Measurements from ENCODE around the gene AKR7A3. TPM values are rescaled to one million over a fixed set of nuclear protein-coding genes. Genes with fewer than 3 reads are reported as not detected.

The AKR7A3 gene
- total and polyA plus RNA-seq, 2 of the 4 experiments (the other 2 are of a cell fraction): 0.18 to 0.62 TPM

- H4K5ac ChIP-seq (ENCODE audit: low read depth, low read length): no peak overlapping the region
- H4K91ac ChIP-seq (ENCODE audit: insufficient read depth, low read depth, low read length): no peak overlapping the region
- H2BK20ac ChIP-seq (ENCODE audit: low read depth, low read length): no peak overlapping the region
- H3K4ac ChIP-seq (ENCODE audit: low read depth, low read length): no peak overlapping the region
- H2BK15ac ChIP-seq (ENCODE audit: low read depth, low read length): no peak overlapping the region
- dilution Hi-C loops (cut with HindIII; ENCODE audit: low sequenced_read_pairs, unreplicated experiment) (no loop called here), intact Hi-C loops (cut with micrococcal nuclease) (no loop called here), in situ Hi-C loops (cut with MboI; ENCODE audit: low sequenced_read_pairs) (no loop called here)
- no peak overlapping the region for H3K4me2 ChIP-seq (ENCODE audit: low read depth, low read length)
- H2AFZ ChIP-seq (replicated peaks; ENCODE audit: low read length, poor library complexity): no peak overlapping the region
- DNase-seq (no peak), ATAC-seq (ENCODE audit: low read depth) (no peak)
- no peak overlapping the region for H2BK5ac ChIP-seq (ENCODE audit: low read depth, low read length, poor library complexity, severe bottlenecking)
- POLR2A ChIA-PET (ENCODE audit: unreplicated experiment): no interaction called here
- H3K9me1 ChIP-seq (ENCODE audit: insufficient read depth, low read length): peaks cover 9% of the 10 kb centered on the region; the same call in 1 of the 2 replicates
- H3K36me3 ChIP-seq (ENCODE audit: control insufficient read depth, insufficient read depth, low read length): peaks cover 49% of the 10 kb centered on the region
- no peaks in the 10 kb centered on the region for H3K27me3 ChIP-seq (ENCODE audit: control insufficient read depth, insufficient read depth, low read length)
- H2BK120ac ChIP-seq (ENCODE audit: low read depth, low read length): no peak overlapping the region
- H3K9me3 ChIP-seq (ENCODE audit: control insufficient read depth, insufficient read depth, low read length): no peaks in the 10 kb centered on the region
- no peak overlapping the region for H3K14ac ChIP-seq (replicated peaks; ENCODE audit: low read depth, low read length)
- WGBS, 2 experiments (ENCODE audit: extremely low coverage in 2 of 2, insufficient read length in 1 of 2): 100% methylated on average over 3 of the region's 13 CpGs; no CpG with 5 or more reads in 1 of the 2 experiments
- H2AK9ac ChIP-seq (replicated peaks; ENCODE audit: low read depth, low read length, poor library complexity): no peak overlapping the region
- H3K4me3 ChIP-seq (ENCODE audit: insufficient read depth, low read depth, low read length): no peak overlapping the region
- peaks cover 0 to 4% of the 10 kb centered on the region in 2 experiments; a peak in 1 of 4 replicates for H3K79me1 ChIP-seq (ENCODE audit: low read depth in 1 of 2, low read length in 2 of 2)
- no TSS peak for BruUV-seq (replicated peaks)
- CTCF ChIA-PET: no interaction called here
- H2AK5ac ChIP-seq (ENCODE audit: low read depth, low read length): no peak overlapping the region
- H3K9ac ChIP-seq (ENCODE audit: low read depth, low read length): no peak overlapping the region
- no peak overlapping the region for H3K27ac ChIP-seq (ENCODE audit: insufficient read depth, low read length)
- no peak overlapping the region for H3K18ac ChIP-seq (ENCODE audit: low read depth, low read length)
- peaks cover 5% of the 10 kb centered on the region for H4K20me1 ChIP-seq (ENCODE audit: insufficient read depth, low read length)
- TF ChIP-seq FOS (IDR thresholded peaks at IDR 0.05; ENCODE audit: low read depth, low read length) (no peak), SMC3 (IDR thresholded peaks at IDR 0.05; ENCODE audit: low read depth, low read length) (no peak)
- H3K4me1 ChIP-seq (ENCODE audit: control insufficient read depth, insufficient read depth, low read length): no peaks in the 10 kb centered on the region
- H4K8ac ChIP-seq (ENCODE audit: low read depth in 2 of 2, low read length in 2 of 2): no peak overlapping the region
- no peak overlapping the region for H3K23ac ChIP-seq (ENCODE audit: low read depth, low read length)
- H3K56ac ChIP-seq (ENCODE audit: extremely low read depth, insufficient read depth, low read length): no peak overlapping the region
These were observed 40.6 kb upstream of the AKR7A3 start for GRCh38 chr1:19329188-19329587.

Data from IMR-90 (cell line).